HepG2 (cell line): Measurements from ENCODE around the gene INHBB. TPM values are rescaled to one million over a fixed set of nuclear protein-coding genes. Genes with fewer than 3 reads are reported as not detected.

Experiments used
- CCAR2 ChIP-seq: fragments of 200-400 bp; formaldehyde crosslinking; optimal IDR thresholded peaks from 2 replicates; pipeline ENCODE3; 2018; ENCODE audit warnings: low read depth, mild to moderate bottlenecking, low read length, moderate library complexity
- CENPT ChIP-seq: sonication (generic); formaldehyde crosslinking; IDR thresholded peaks from 2 replicates; pipeline ENCODE4 v1.8.0; 2022; ENCODE audit warnings: low read depth, mild to moderate bottlenecking, moderate library complexity, missing genetic modification reagents
- FOXO1 ChIP-seq: sonication (generic); formaldehyde crosslinking; IDR thresholded peaks from 2 replicates; pipeline ENCODE4 v1.4.0; 2020; ENCODE audit warnings: missing genetic modification reagents
- GPN1 ChIP-seq: sonication (generic); formaldehyde crosslinking; IDR thresholded peaks from 2 replicates; pipeline ENCODE4 v1.5.1; 2020; ENCODE audit warnings: missing genetic modification reagents, borderline replicate concordance
- RFXANK ChIP-seq: IDR thresholded peaks from 2 replicates; pipeline ENCODE4 v1.6.1; 2016
- SIN3B ChIP-seq: fragments of 150-350 bp; IDR thresholded peaks from 2 replicates; pipeline ENCODE4 v1.6.1; 2014; ENCODE audit warnings: low read length
- SP2 ChIP-seq: sonication (generic); formaldehyde crosslinking; IDR thresholded peaks from 2 replicates; pipeline ENCODE4 v1.5.1; 2020; ENCODE audit warnings: mild to moderate bottlenecking, missing genetic modification reagents
- SRF ChIP-seq: IDR thresholded peaks from 2 replicates; pipeline ENCODE4 v1.6.1; 2011; ENCODE audit warnings: mild to moderate bottlenecking, low read depth, low read length, moderate library complexity
- THAP11 ChIP-seq: IDR thresholded peaks from 2 replicates; pipeline ENCODE4 v1.6.1; 2016; ENCODE audit warnings: missing biosample characterization, missing genetic modification reagents
- U2AF1 ChIP-seq: fragments of 200-400 bp; formaldehyde crosslinking; optimal IDR thresholded peaks from 2 replicates; pipeline ENCODE3; 2017; ENCODE audit warnings: mild to moderate bottlenecking, low read depth, low read length
- ZNF530 ChIP-seq: sonication (generic); formaldehyde crosslinking; IDR thresholded peaks from 2 replicates; pipeline ENCODE4 v1.5.0; 2020; ENCODE audit warnings: low read depth, mild to moderate bottlenecking, missing genetic modification reagents
- ZSCAN31 ChIP-seq: sonication (generic); formaldehyde crosslinking; IDR thresholded peaks from 2 replicates; pipeline ENCODE4 v1.5.0; 2020; ENCODE audit warnings: low read depth, mild to moderate bottlenecking, missing genetic modification reagents
- ZSCAN9 ChIP-seq: IDR thresholded peaks from 2 replicates; pipeline ENCODE4 v1.6.1; 2016; ENCODE audit warnings: borderline replicate concordance
- polyA plus RNA-seq, 8 experiments: library from polyadenylated mRNA; depleted of rRNA in 3 of 8; stranded (reverse) in 7 of 8; unstranded in 1 of 8; fragments of >200 nt; fragmentation: Illumina TruSeq in 4 of 8; extraction: Trizol in 4 of 8; gene quantifications; 2 replicates each; pipeline versions ENCODE4 v1.2.1 to v1.2.3, GENCODE V29; 2011 to 2016; ENCODE audit warnings: low read depth in 4 of 8, missing spikeins in 1 of 8, mixed read lengths in 1 of 8; ENCODE audit not compliant: insufficient read depth in 1 of 8
- total RNA-seq, 5 experiments: library from RNA; depleted of rRNA; stranded (reverse); fragments of >200 nt; fragmentation: Illumina TruSeq; extraction: Trizol; gene quantifications; 2 replicates each; pipeline ENCODE4 v1.2.3, GENCODE V29; 2016; ENCODE audit warnings: low read depth in 1 of 5
- TF ChIP-seq, protein P1 (sequence below): sonication (generic); formaldehyde crosslinking; conservative IDR thresholded peaks from 2 replicates; pipeline ENCODE4 v1.4.0; 2020; ENCODE audit warnings: mild to moderate bottlenecking, missing genetic modification reagents, moderate library complexity
- TF ChIP-seq, protein P2 (sequence below): sonication (generic); formaldehyde crosslinking; IDR thresholded peaks from 2 replicates; pipeline ENCODE4 v1.5.0; 2020; ENCODE audit warnings: mild to moderate bottlenecking, missing genetic modification reagents
- TF ChIP-seq, protein P3 (sequence below): sonication (generic); formaldehyde crosslinking; IDR thresholded peaks from 2 replicates; pipeline ENCODE4 v1.5.0; 2020; ENCODE audit warnings: mild to moderate bottlenecking, missing genetic modification reagents
- TF ChIP-seq, protein P4 (sequence below): sonication (generic); formaldehyde crosslinking; IDR thresholded peaks from 2 replicates; pipeline ENCODE4 v1.4.0; 2020; ENCODE audit warnings: mild to moderate bottlenecking, missing genetic modification reagents

The INHBB gene
- total and polyA plus RNA-seq, 2 of the 13 experiments (the other 11 are each of a cell fraction or from before 2014, with no cell fraction given): 0.20 to 1.7 TPM

DNA sequence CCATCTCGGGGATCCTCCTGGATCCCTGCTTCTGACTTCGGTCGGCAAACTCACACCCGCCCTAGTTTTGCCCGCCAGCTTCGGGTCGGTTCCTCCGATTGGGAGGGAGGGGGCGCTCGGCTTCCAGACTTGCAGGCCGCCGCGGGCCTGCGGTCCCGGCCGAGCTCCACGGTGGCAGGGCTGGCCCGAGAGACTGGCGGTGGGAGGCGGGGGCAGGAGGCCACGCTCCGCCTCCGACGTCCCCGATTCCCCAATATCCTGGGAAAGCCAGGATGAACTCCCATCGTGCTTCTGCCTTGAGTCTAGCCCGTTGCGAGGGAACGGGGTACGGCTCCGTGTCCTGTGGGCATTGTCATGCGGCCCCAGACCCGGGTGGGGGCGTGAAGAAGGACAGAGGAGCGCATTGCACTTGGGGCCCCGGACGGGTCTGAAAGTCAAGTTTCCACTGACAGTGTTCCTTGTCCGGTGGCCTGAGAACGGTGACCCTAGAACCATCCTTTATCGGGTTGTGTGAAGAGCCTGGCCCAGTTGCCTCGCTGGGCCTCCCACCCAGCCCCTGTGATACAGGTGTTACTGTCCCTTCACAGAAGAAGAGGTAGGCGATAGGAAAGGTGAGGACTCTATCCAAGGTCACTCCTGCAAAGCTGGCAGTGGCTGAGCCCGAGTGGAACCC, 2.4 kb upstream of the INHBB start (continued):
- no peak for TF ChIP-seq CCAR2
- TF ChIP-seq ZNF530 (CRISPR knock-in tag): no peak
- TF ChIP-seq, protein P1, sequence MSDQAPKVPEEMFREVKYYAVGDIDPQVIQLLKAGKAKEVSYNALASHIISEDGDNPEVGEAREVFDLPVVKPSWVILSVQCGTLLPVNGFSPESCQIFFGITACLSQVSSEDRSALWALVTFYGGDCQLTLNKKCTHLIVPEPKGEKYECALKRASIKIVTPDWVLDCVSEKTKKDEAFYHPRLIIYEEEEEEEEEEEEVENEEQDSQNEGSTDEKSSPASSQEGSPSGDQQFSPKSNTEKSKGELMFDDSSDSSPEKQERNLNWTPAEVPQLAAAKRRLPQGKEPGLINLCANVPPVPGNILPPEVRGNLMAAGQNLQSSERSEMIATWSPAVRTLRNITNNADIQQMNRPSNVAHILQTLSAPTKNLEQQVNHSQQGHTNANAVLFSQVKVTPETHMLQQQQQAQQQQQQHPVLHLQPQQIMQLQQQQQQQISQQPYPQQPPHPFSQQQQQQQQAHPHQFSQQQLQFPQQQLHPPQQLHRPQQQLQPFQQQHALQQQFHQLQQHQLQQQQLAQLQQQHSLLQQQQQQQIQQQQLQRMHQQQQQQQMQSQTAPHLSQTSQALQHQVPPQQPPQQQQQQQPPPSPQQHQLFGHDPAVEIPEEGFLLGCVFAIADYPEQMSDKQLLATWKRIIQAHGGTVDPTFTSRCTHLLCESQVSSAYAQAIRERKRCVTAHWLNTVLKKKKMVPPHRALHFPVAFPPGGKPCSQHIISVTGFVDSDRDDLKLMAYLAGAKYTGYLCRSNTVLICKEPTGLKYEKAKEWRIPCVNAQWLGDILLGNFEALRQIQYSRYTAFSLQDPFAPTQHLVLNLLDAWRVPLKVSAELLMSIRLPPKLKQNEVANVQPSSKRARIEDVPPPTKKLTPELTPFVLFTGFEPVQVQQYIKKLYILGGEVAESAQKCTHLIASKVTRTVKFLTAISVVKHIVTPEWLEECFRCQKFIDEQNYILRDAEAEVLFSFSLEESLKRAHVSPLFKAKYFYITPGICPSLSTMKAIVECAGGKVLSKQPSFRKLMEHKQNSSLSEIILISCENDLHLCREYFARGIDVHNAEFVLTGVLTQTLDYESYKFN (CRISPR knock-in tag): no peak
- TF ChIP-seq SRF: no peak
- TF ChIP-seq SIN3B: no peak
- TF ChIP-seq, protein P2, sequence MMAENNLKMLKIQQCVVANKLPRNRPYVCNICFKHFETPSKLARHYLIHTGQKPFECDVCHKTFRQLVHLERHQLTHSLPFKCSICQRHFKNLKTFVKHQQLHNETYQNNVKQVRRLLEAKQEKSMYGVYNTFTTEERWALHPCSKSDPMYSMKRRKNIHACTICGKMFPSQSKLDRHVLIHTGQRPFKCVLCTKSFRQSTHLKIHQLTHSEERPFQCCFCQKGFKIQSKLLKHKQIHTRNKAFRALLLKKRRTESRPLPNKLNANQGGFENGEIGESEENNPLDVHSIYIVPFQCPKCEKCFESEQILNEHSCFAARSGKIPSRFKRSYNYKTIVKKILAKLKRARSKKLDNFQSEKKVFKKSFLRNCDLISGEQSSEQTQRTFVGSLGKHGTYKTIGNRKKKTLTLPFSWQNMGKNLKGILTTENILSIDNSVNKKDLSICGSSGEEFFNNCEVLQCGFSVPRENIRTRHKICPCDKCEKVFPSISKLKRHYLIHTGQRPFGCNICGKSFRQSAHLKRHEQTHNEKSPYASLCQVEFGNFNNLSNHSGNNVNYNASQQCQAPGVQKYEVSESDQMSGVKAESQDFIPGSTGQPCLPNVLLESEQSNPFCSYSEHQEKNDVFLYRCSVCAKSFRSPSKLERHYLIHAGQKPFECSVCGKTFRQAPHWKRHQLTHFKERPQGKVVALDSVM: no peak
- 0 out of 2 replicates have a peak, but pooled peaks have one; percentile 20 for TF ChIP-seq ZSCAN9 (CRISPR knock-in tag)
- peak; percentile 53; the same call in 1 of the 2 replicates for TF ChIP-seq FOXO1 (CRISPR knock-in tag)
- TF ChIP-seq, protein P3, sequence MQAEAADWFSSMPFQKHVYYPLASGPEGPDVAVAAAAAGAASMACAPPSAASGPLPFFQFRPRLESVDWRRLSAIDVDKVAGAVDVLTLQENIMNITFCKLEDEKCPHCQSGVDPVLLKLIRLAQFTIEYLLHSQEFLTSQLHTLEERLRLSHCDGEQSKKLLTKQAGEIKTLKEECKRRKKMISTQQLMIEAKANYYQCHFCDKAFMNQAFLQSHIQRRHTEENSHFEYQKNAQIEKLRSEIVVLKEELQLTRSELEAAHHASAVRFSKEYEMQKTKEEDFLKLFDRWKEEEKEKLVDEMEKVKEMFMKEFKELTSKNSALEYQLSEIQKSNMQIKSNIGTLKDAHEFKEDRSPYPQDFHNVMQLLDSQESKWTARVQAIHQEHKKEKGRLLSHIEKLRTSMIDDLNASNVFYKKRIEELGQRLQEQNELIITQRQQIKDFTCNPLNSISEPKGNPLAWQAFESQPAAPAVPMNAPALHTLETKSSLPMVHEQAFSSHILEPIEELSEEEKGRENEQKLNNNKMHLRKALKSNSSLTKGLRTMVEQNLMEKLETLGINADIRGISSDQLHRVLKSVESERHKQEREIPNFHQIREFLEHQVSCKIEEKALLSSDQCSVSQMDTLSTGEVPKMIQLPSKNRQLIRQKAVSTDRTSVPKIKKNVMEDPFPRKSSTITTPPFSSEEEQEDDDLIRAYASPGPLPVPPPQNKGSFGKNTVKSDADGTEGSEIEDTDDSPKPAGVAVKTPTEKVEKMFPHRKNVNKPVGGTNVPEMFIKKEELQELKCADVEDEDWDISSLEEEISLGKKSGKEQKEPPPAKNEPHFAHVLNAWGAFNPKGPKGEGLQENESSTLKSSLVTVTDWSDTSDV: no peak
- no peak for TF ChIP-seq CENPT (CRISPR knock-in tag)
- TF ChIP-seq THAP11 (CRISPR knock-in tag): peak; percentile 33; the same call in 1 of the 2 replicates
- no peak for TF ChIP-seq GPN1 (CRISPR knock-in tag)
- TF ChIP-seq ZSCAN31 (CRISPR knock-in tag): peak; percentile 69
- TF ChIP-seq U2AF1: no peak
- TF ChIP-seq, protein P4, sequence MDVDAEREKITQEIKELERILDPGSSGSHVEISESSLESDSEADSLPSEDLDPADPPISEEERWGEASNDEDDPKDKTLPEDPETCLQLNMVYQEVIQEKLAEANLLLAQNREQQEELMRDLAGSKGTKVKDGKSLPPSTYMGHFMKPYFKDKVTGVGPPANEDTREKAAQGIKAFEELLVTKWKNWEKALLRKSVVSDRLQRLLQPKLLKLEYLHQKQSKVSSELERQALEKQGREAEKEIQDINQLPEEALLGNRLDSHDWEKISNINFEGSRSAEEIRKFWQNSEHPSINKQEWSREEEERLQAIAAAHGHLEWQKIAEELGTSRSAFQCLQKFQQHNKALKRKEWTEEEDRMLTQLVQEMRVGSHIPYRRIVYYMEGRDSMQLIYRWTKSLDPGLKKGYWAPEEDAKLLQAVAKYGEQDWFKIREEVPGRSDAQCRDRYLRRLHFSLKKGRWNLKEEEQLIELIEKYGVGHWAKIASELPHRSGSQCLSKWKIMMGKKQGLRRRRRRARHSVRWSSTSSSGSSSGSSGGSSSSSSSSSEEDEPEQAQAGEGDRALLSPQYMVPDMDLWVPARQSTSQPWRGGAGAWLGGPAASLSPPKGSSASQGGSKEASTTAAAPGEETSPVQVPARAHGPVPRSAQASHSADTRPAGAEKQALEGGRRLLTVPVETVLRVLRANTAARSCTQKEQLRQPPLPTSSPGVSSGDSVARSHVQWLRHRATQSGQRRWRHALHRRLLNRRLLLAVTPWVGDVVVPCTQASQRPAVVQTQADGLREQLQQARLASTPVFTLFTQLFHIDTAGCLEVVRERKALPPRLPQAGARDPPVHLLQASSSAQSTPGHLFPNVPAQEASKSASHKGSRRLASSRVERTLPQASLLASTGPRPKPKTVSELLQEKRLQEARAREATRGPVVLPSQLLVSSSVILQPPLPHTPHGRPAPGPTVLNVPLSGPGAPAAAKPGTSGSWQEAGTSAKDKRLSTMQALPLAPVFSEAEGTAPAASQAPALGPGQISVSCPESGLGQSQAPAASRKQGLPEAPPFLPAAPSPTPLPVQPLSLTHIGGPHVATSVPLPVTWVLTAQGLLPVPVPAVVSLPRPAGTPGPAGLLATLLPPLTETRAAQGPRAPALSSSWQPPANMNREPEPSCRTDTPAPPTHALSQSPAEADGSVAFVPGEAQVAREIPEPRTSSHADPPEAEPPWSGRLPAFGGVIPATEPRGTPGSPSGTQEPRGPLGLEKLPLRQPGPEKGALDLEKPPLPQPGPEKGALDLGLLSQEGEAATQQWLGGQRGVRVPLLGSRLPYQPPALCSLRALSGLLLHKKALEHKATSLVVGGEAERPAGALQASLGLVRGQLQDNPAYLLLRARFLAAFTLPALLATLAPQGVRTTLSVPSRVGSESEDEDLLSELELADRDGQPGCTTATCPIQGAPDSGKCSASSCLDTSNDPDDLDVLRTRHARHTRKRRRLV: no peak
- TF ChIP-seq SP2: no peak
- no peak for TF ChIP-seq RFXANK (CRISPR knock-in tag)
